ENCODE measurements around the gene TBC1D3. TPM values are rescaled to one million over a fixed set of nuclear protein-coding genes. Genes with fewer than 3 reads are reported as not detected.
"Not testable (repeated sequence)": the region's sequence is repeated elsewhere in the genome, so short reads cannot be mapped to it uniquely, and the experiment has no call there.

Gene TBC1D3
- total RNA-seq (2014; rRNA removed; shearing (Covaris generic)), result not detected in 2 replicates

DNA sequence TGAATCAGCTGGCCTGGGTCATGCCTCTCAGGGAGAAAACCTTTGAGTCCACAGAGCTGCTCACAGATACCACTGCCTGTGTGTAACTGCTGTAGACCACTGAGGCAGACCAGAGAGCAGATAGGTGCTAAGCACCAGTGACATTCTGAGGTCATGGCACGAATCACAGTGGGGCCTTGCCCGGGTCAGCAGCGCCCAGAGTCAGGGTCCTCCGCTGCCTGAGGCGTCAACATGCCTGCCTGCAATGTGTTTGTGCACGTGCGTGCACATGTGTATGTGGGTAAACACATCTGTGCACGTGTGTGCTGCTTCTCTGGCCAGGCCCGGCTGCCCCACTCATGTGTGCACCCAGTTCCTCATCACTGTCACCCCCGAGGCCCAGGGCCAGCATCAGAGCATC lies at the start of gene TBC1D3:
TBC1D3 (minus strand) TSS at position 101 of the 400 bp plus-strand sequence. CDS start 1,526 bp downstream, outside the sequence.
- H3K27me3 ChIP-seq; H3K9me3 ChIP-seq (replicated peaks); H3K4me3 ChIP-seq; H3K36me3 ChIP-seq; DNase-seq; H3K27ac ChIP-seq; H3K4me1 ChIP-seq: not testable (repeated sequence)

DNA sequence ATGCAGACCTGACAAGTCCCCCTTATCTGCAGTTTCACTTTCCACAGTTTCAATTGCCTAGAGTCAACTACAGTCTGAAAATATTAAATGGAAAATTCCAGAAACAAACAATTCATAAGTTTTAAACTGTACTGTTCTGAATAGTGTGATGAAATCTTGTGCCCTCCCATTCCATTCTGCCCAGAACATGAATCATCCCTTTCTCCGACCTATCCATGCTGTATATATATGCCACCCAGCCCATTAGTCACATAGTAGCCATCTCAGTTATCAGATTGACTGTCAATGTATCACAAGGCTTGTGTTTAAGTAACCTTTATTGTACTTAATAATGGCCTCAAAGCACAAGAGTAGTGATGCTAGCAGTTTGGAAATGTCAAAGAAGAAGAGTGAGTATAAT lies 40.4 kb upstream of the TBC1D3 start:
- not testable (repeated sequence) for DNase-seq; H3K36me3 ChIP-seq; H3K4me1 ChIP-seq; H3K4me3 ChIP-seq; H3K27me3 ChIP-seq; H3K9me3 ChIP-seq (replicated peaks); H3K27ac ChIP-seq

DNA sequence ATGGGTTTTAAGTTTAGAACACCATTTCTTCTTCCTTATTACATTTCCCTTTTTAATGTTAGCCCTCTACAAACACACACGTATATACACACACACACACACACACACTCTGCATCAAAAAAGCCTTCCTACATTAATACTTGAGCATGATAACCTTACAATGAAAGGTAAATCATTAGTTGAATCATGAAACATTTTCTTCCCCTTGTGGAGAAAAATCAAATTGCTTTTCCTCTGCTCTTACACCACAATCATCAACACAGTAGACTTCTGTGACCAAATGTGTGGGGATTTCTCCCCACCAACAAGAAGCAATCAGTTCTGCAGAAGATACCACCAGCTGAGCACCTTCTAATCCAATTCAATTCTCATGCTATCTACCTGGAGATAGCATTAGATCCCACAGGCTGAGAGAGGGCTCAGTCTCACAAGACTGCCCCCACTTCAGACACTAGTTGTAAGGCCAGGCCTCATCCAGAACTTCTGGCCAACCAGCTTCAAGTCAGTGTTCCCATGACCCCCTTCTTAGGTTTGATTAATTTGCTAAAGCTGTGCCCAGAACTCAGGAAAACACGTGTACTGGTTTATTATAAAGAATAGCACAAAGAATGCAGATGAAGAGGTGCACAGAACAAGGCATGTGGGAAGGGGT lies 33.6 kb upstream of the TBC1D3 start:
- not testable (repeated sequence) for H3K4me1 ChIP-seq; DNase-seq; H3K36me3 ChIP-seq; H3K9me3 ChIP-seq (replicated peaks); H3K27me3 ChIP-seq; H3K27ac ChIP-seq; H3K4me3 ChIP-seq

DNA sequence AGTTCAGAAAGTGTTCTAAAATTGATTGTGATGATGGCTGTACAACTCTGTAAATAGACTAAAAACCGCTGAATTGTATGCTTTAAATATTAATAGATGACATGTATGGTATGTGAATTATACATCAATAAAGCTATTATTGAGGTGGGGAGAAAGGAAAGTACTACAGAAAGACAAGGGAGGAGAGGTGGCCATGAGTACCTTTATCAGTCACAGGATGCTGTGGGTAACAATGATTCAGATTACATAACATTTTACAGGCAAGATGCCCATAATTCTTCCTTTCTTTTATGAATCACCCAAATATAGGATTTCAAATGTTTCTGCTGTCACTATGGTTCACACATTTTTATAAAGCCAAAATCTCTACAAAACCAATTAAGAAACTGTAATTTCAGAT lies 28.5 kb upstream of the TBC1D3 start:
- not testable (repeated sequence) for H3K4me3 ChIP-seq; H3K27me3 ChIP-seq; H3K9me3 ChIP-seq (replicated peaks); DNase-seq; H3K27ac ChIP-seq; H3K4me1 ChIP-seq; H3K36me3 ChIP-seq

DNA sequence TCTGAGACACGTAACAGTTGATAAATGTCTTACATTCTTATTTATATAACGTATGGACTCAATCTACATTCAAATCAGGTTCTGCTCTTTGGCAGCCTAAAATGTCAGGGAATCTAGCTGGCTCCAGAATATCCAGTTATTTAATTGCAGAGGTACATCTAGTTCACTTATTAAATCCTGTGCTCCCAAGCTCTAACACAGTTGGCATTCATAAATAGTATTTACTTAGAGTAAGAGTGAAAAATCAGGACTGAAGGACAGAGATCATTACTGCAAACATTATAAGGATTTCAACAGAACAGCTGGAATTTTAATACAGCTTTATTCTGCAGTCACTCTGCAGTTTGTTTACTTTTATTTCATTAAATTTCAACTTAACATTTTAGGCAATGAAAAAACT lies 7.9 kb upstream of the TBC1D3 start:
- H3K27ac ChIP-seq; H3K27me3 ChIP-seq; H3K4me3 ChIP-seq; DNase-seq; H3K4me1 ChIP-seq; H3K9me3 ChIP-seq (replicated peaks); H3K36me3 ChIP-seq: not testable (repeated sequence)

DNA sequence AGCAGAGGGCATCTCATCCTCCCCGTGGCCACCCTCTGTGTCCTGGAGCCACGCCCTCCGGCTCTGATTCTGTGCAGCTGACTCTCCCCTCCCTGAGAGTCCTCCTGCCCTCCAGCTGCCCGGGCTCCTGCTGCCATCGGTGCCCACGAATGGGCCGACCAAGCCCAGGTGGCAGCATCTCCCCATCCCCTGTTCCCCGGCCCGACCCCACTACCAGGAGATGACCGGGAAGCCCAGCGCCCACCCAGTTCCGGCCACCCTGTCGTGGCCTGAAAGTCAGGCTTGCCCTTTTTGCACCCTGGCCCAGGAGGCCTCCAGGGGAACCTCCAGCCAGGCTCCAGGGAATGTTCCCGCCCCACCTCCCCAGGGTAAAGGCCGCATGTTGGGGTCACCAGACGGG lies 57.5 kb downstream of the TBC1D3 start:
- H3K4me1 ChIP-seq; H3K27ac ChIP-seq; H3K36me3 ChIP-seq; DNase-seq; H3K9me3 ChIP-seq (replicated peaks); H3K4me3 ChIP-seq; H3K27me3 ChIP-seq: not testable (repeated sequence)

Other genes starting within 250 kb of the TBC1D3 start
- 3.0 and 5.6 TPM in 2 replicates for gene TBC1D3L, start 203.5 kb downstream of the TBC1D3 start, total RNA-seq (2014; rRNA removed; shearing (Covaris generic))
- gene TBC1D3D, start 188.6 kb downstream of the TBC1D3 start, total RNA-seq (2014; rRNA removed; shearing (Covaris generic)), result not detected in 2 replicates
- gene TBC1D3C, start 123.9 kb downstream of the TBC1D3 start, total RNA-seq (2014; rRNA removed; shearing (Covaris generic)), result 0.66 and 1.0 TPM in 2 replicates
- gene TBC1D3E, start 64.6 kb downstream of the TBC1D3 start, total RNA-seq (2014; rRNA removed; shearing (Covaris generic)), result not detected in 2 replicates
- gene MRPL45, start 104.6 kb upstream of the TBC1D3 start, total RNA-seq (2014; rRNA removed; shearing (Covaris generic)), result 41.9 and 42.3 TPM in 2 replicates
- gene GPR179, start 151.4 kb upstream of the TBC1D3 start, total RNA-seq (2014; rRNA removed; shearing (Covaris generic)), result not detected in 2 replicates
- 18.7 and 21.0 TPM in 2 replicates for gene SOCS7, start 159.3 kb upstream of the TBC1D3 start, total RNA-seq (2014; rRNA removed; shearing (Covaris generic))
- 35.7 and 37.9 TPM in 2 replicates for gene ARHGAP23, start 235.9 kb upstream of the TBC1D3 start, total RNA-seq (2014; rRNA removed; shearing (Covaris generic))

Data from SJCRH30 (cell line).